Endodermal cell (in vitro differentiated cells): Measurements from ENCODE around the gene CLMN. TPM values are rescaled to one million over a fixed set of nuclear protein-coding genes. Genes with fewer than 3 reads are reported as not detected.

ENCODE experiments used
- DNase-seq: peaks from one replicate; pipeline ENCODE4 v3.0.0-alpha.2; 2017
- H3K27ac ChIP-seq: 2 replicates; pipeline ENCODE4 v1.5.1; 2013; ENCODE audit warnings: mild to moderate bottlenecking, low read depth, low read length, moderate library complexity
- H3K27me3 ChIP-seq: 2 replicates; pipeline ENCODE4 v1.6.1; 2013; ENCODE audit warnings: mild to moderate bottlenecking, low read length, moderate library complexity; ENCODE audit not compliant: insufficient read depth, control insufficient read depth, poor library complexity, severe bottlenecking
- H3K36me3 ChIP-seq: 2 replicates; pipeline ENCODE4 v1.7.0; 2013; ENCODE audit warnings: mild to moderate bottlenecking, low read length, moderate library complexity; ENCODE audit not compliant: control insufficient read depth, insufficient read depth
- H3K4me1 ChIP-seq: one replicate; pipeline ENCODE4 v1.7.0; 2013; ENCODE audit warnings: low read length; ENCODE audit not compliant: control insufficient read depth, insufficient read depth
- H3K4me3 ChIP-seq: 2 replicates; pipeline ENCODE4 v1.5.1; 2013; ENCODE audit warnings: mild to moderate bottlenecking, low read length, moderate library complexity
- H3K9ac ChIP-seq: 2 replicates; pipeline ENCODE4 v1.6.1; 2013; ENCODE audit warnings: mild to moderate bottlenecking, low read length, moderate library complexity; ENCODE audit not compliant: poor library complexity, severe bottlenecking; ENCODE audit errors: extremely low read depth
- H3K9me3 ChIP-seq: 2 replicates; pipeline ENCODE4 v1.6.1; 2013; ENCODE audit warnings: mild to moderate bottlenecking, low read length, moderate library complexity; ENCODE audit not compliant: control insufficient read depth
- H3K27ac Mint-ChIP-seq: 2 replicates; pipeline ENCODE4 v1.8.0; 2020; ENCODE audit warnings: mixed read lengths
- H3K27me3 Mint-ChIP-seq: 2 replicates; pipeline ENCODE4 v1.8.0; 2021; ENCODE audit warnings: mild to moderate bottlenecking, mixed read lengths; ENCODE audit not compliant: insufficient read depth
- H3K36me3 Mint-ChIP-seq: 2 replicates; pipeline ENCODE4 v1.8.0; 2020; ENCODE audit warnings: low read depth, mixed read lengths
- H3K4me1 Mint-ChIP-seq: 2 replicates; pipeline ENCODE4 v1.8.0; 2020; ENCODE audit warnings: mixed read lengths
- H3K4me3 Mint-ChIP-seq: 2 replicates; pipeline ENCODE4 v1.8.0; 2020; ENCODE audit warnings: mild to moderate bottlenecking, moderate library complexity, mixed read lengths
- H3K9me3 Mint-ChIP-seq: 2 replicates; pipeline ENCODE4 v1.8.0; 2020; ENCODE audit warnings: mild to moderate bottlenecking, mixed read lengths
- CTCF ChIP-seq: fragments of 200-600 bp; sonication (generic); conservative IDR thresholded peaks from 2 replicates; pipeline ENCODE4 v1.5.0; 2021; ENCODE audit warnings: antibody characterized with exemption, mild to moderate bottlenecking
- WGBS, 2 experiments: methylation state at CpG; one replicate each; pipeline versions ENCODE4 v1.1.5 to v1.1.7; 2013; ENCODE audit warnings: missing lambda C conversion rate in 2 of 2, mixed read lengths in 1 of 2; ENCODE audit not compliant: insufficient coverage in 1 of 2, insufficient read length in 1 of 2; 5-methylcytosine and 5-hydroxymethylcytosine counted together
- total RNA-seq, 2 donors: library from RNA; stranded (reverse); fragmentation: NEBNext Ultra II Directional in 1 of 2; extraction: Animal tissue kit (Norgen Biotek cat#: 25700) in 1 of 2; gene quantifications; 2 replicates in 1 of 2; 3 replicates in 1 of 2; pipeline ENCODE4 v1.2.1, GENCODE V29; 2021

Gene CLMN
- total RNA-seq, 2 donors from 2014 or later = 9.5 to 11.7 TPM

DNA sequence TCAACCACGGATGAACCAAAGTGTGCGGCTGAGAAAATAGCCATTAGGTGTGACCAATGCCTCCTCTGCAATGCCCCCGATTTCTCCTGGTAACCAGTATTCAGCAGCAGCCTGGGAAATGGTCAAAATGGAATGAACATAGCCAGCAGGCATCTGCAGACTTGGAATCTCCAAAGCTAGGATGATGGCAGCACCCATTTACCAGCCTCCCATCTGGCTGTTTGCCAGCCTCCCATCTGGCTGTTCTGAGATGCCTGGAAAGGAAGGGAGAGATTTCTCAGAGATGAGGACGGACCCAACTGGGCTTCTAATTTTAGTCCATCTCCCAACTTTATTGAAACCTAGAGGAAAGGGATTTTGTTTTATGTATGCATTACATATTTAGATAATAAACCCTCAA lies 16.2 kb downstream of the CLMN start:
- Mint-ChIP-seq H3K4me3 (no peak overlapping the region), H3K4me1 (peaks cover 31% of the 10 kb centered on the region), H3K27ac (no peak overlapping the region), H3K36me3 (no peaks in the 10 kb centered on the region), H3K9me3 (no peaks in the 10 kb centered on the region), H3K27me3 (peaks cover 5% of the 10 kb centered on the region)
- WGBS, 2 experiments = 90 to 97% methylated on average over 3 to 4 of the region's 4 CpGs
- H3K9ac ChIP-seq = no peak overlapping the region
- no peaks in the 10 kb centered on the region for H3K9me3 ChIP-seq
- no peak overlapping the region for H3K4me3 ChIP-seq
- no peak for DNase-seq
- H3K27ac ChIP-seq = no peak overlapping the region
- TF ChIP-seq CTCF = no peak
- H3K27me3 ChIP-seq = peaks cover 7% of the 10 kb centered on the region
- H3K36me3 ChIP-seq = no peaks in the 10 kb centered on the region
- peaks cover 12% of the 10 kb centered on the region for H3K4me1 ChIP-seq

GRCh38 chr14:95302667-95303506 lies 16.8 kb downstream of the CLMN start:
- 84 to 88% methylated on average over 6 to 10 of the region's 10 CpGs for WGBS, 2 experiments
- H3K9ac ChIP-seq = no peak overlapping the region
- peaks cover 27% of the 10 kb centered on the region for H3K4me1 Mint-ChIP-seq
- no peak for TF ChIP-seq CTCF
- peaks cover 5% of the 10 kb centered on the region for H3K27me3 Mint-ChIP-seq
- H3K4me3 Mint-ChIP-seq = no peak overlapping the region
- peaks cover 7% of the 10 kb centered on the region for H3K27me3 ChIP-seq
- H3K36me3 ChIP-seq = no peaks in the 10 kb centered on the region
- H3K9me3 ChIP-seq = no peaks in the 10 kb centered on the region
- DNase-seq = no peak
- no peak overlapping the region for H3K4me3 ChIP-seq
- H3K36me3 Mint-ChIP-seq = no peaks in the 10 kb centered on the region
- no peaks in the 10 kb centered on the region for H3K9me3 Mint-ChIP-seq
- H3K4me1 ChIP-seq = peaks cover 12% of the 10 kb centered on the region
- no peak overlapping the region for H3K27ac Mint-ChIP-seq
- H3K27ac ChIP-seq = no peak overlapping the region

- Histone ChIP-seq H3K27me3 (peaks cover 7% of the 10 kb centered on the region), H3K27ac (no peak overlapping the region), H3K36me3 (no peaks in the 10 kb centered on the region), H3K9ac (no peak overlapping the region), H3K4me1 (peaks cover 7% of the 10 kb centered on the region), H3K4me3 (no peak overlapping the region), H3K9me3 (no peaks in the 10 kb centered on the region)
- peaks cover under 1% of the 10 kb centered on the region for H3K9me3 Mint-ChIP-seq
- no peak overlapping the region for H3K27ac Mint-ChIP-seq
- no peak for TF ChIP-seq CTCF
- no peak overlapping the region for H3K4me3 Mint-ChIP-seq
- peaks cover 20% of the 10 kb centered on the region for H3K4me1 Mint-ChIP-seq
- peaks cover 5% of the 10 kb centered on the region for H3K27me3 Mint-ChIP-seq
- 93 to 100% methylated on average over 3 to 6 of the region's 6 CpGs for WGBS, 2 experiments
- no peaks in the 10 kb centered on the region for H3K36me3 Mint-ChIP-seq
- no peak for DNase-seq
These were observed 18.1 kb downstream of the CLMN start for GRCh38 chr14:95301527-95302187.
